GM18526 (cell line): ENCODE results near the gene DVL1.

Source experiments
- POLR2A ChIP-seq: IDR thresholded peaks from 3 replicates; pipeline ENCODE4 v1.6.1; 2011; ENCODE audit not compliant: insufficient read length; ENCODE audit errors: extremely low read depth

Gene DVL1

GRCh38 chr1:1287288-1288110, 61.7 kb downstream of the DVL1 start:
- TF ChIP-seq POLR2A = no peak

GRCh38 chr1:1286313-1287261, 62.6 kb downstream of the DVL1 start:
- TF ChIP-seq POLR2A = no peak

- TF ChIP-seq POLR2A = no peak
Observed at GRCh38 chr1:1285611-1286311, 63.5 kb downstream of the DVL1 start.
